Stomach (tissue), 4 donors: ENCODE measurements around the gene EPC1.
"Not testable (repeated sequence)": the region's sequence is repeated elsewhere in the genome, so short reads cannot be mapped to it uniquely, and the experiment has no call there.

Experiments
- EP300 ChIP-seq: sonication (generic); formaldehyde crosslinking; IDR thresholded peaks from one replicate; pipeline ENCODE4 v1.6.1; 2017; ENCODE audit warnings: antibody characterized with exemption
- POLR2A ChIP-seq, 4 donors: fragments of 450-650 bp; IDR thresholded peaks; one replicate each; pipeline ENCODE4 v1.6.1; 2016; ENCODE audit warnings: antibody characterized with exemption in 4 of 4, control low read depth in 2 of 4, mild to moderate bottlenecking in 1 of 4, moderate library complexity in 1 of 4
- TF ChIP-seq, protein P1 (sequence below), 7 experiments: fragments of 450-650 bp in 4 of 7; fragments of 200-600 bp in 3 of 7; sonication (generic) in 3 of 7; IDR thresholded peaks; one replicate each; pipeline ENCODE4 v1.5.1; 2016 to 2019; ENCODE audit warnings: antibody characterized with exemption in 7 of 7, control low read depth in 2 of 7, mild to moderate bottlenecking in 1 of 7

DNA sequence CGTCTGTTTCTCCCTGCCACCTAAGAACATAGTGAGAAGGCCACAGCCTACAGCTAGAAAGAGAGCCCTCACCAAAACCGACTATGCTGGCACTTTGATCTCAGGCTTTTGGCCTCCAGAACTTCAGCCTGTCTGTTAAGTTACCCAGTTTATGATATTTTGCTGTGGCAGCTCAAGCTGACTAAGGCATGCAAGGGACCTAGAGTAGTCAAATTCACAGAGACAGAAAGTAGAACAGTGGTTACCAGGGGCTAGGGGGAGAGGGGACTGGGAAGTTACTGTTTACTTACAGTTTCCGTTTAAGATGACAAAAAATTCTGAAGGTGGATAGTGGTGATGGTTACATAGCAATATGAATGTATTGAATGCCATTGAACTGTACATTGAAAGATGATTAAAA is 96.5 kb downstream of the EPC1 start:
- TF ChIP-seq, protein P1, sequence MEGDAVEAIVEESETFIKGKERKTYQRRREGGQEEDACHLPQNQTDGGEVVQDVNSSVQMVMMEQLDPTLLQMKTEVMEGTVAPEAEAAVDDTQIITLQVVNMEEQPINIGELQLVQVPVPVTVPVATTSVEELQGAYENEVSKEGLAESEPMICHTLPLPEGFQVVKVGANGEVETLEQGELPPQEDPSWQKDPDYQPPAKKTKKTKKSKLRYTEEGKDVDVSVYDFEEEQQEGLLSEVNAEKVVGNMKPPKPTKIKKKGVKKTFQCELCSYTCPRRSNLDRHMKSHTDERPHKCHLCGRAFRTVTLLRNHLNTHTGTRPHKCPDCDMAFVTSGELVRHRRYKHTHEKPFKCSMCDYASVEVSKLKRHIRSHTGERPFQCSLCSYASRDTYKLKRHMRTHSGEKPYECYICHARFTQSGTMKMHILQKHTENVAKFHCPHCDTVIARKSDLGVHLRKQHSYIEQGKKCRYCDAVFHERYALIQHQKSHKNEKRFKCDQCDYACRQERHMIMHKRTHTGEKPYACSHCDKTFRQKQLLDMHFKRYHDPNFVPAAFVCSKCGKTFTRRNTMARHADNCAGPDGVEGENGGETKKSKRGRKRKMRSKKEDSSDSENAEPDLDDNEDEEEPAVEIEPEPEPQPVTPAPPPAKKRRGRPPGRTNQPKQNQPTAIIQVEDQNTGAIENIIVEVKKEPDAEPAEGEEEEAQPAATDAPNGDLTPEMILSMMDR (IDR thresholded peaks at IDR 0.05): not testable (repeated sequence)
- TF ChIP-seq EP300; POLR2A (IDR thresholded peaks at IDR 0.05): not testable (repeated sequence)
